ENCODE measurements around the gene CRTC1.

- TF ChIP-seq CTCF (IDR thresholded peaks at IDR 0.05) (no peak), ZFX (IDR thresholded peaks at IDR 0.05; ENCODE audit: borderline replicate concordance) (no peak)
Observed at GRCh38 chr19:18645035-18645511, 38.4 kb upstream of the CRTC1 start.
